Body of pancreas (tissue), 4 donors: Measurements from ENCODE around the gene DPH2. TPM values are rescaled to one million over a fixed set of nuclear protein-coding genes. Genes with fewer than 3 reads are reported as not detected.

Source experiments
- ATAC-seq: fragments of 150-250 bp; one replicate; pipeline ENCODE4 v1.9.1; 2016
- DNase-seq, 4 donors: peaks; one replicate each; pipeline ENCODE4 v3.0.0-alpha.2; 2019
- H3K27ac ChIP-seq, 4 donors: fragments of 200-600 bp; sonication (generic); 1 replicate in 3 of 4; 2 replicates in 1 of 4; pipeline versions ENCODE4 v1.5.1 to v1.6.1; 2016 to 2019; ENCODE audit warnings: mild to moderate bottlenecking in 1 of 4, mixed read lengths in 1 of 4, moderate library complexity in 1 of 4
- H3K27me3 ChIP-seq, 2 donors: fragments of 200-600 bp; sonication (generic); one replicate each; pipeline ENCODE4 v1.6.0; 2016; ENCODE audit warnings: mild to moderate bottlenecking in 1 of 2
- H3K36me3 ChIP-seq, 2 donors: fragments of 200-600 bp; sonication (generic); replicated peaks in 1 of 2; 2 replicates each; pipeline ENCODE4 v1.5.1; 2016; ENCODE audit warnings: low read depth in 2 of 2; ENCODE audit not compliant: insufficient read depth in 1 of 2
- H3K4me1 ChIP-seq: fragments of 200-600 bp; sonication (generic); one replicate; pipeline ENCODE4 v1.6.0; 2016
- H3K4me3 ChIP-seq, 2 donors: fragments of 200-600 bp; sonication (generic); 1 replicate in 1 of 2; 2 replicates in 1 of 2; pipeline ENCODE4 v1.5.1; 2016 to 2019
- H3K9me3 ChIP-seq, 3 donors: fragments of 200-600 bp; sonication (generic); 1 replicate in 2 of 3; 2 replicates in 1 of 3; pipeline ENCODE4 v1.5.1; 2016
- CTCF ChIP-seq, 7 experiments: fragments of 450-650 bp in 4 of 7; fragments of 200-600 bp in 3 of 7; sonication (generic) in 3 of 7; IDR thresholded peaks; one replicate each; pipeline ENCODE4 v1.5.1; 2016 to 2019; ENCODE audit warnings: antibody characterized with exemption in 7 of 7
- POLR2A ChIP-seq, 3 donors: fragments of 450-650 bp; IDR thresholded peaks; one replicate each; pipeline ENCODE4 v1.6.1; 2016; ENCODE audit warnings: antibody characterized with exemption in 3 of 3, mild to moderate bottlenecking in 2 of 3
- WGBS, 2 donors: methylation state at CpG; one replicate each; pipeline ENCODE4 v1.1.5; 2017; 5-methylcytosine and 5-hydroxymethylcytosine counted together
- intact Hi-C: fragments of 100-400 bp; cut with DNase I; formaldehyde crosslinking; loops from one replicate; pipeline ENCODE4 v1.15.1; 2023
- total RNA-seq, 2 donors: library from RNA; depleted of rRNA; stranded (reverse); fragments of >200 nt; gene quantifications; one replicate each; pipeline ENCODE4 v1.1.0, GENCODE V29; 2016

Gene DPH2
- total RNA-seq, 2 donors from 2014 or later = 25.4 to 35.3 TPM

- intact Hi-C loops = no loop called here
- no peak for DNase-seq
- Histone ChIP-seq H3K4me3 (no peak overlapping the region), H3K36me3 (peaks cover 0 to 2% of the 10 kb centered on the region in 2 donors), H3K27ac (no peak overlapping the region), H3K9me3 (no peaks in the 10 kb centered on the region), H3K27me3 (no peaks in the 10 kb centered on the region), H3K4me1 (peaks cover 29% of the 10 kb centered on the region)
- 75 to 81% methylated on average over 15 of the region's 15 CpGs for WGBS, 2 donors
- no peak for TF ChIP-seq POLR2A (IDR thresholded peaks at IDR 0.05)
- no peak for TF ChIP-seq CTCF (IDR thresholded peaks at IDR 0.05)
- no peak for ATAC-seq
Measured at GRCh38 chr1:43982808-43983207, 13.0 kb downstream of the DPH2 start.

- intact Hi-C loops = no loop called here
- WGBS, 2 donors = 81 to 82% methylated on average over 12 of the region's 12 CpGs
Measured at GRCh38 chr1:43983253-43983899, 13.6 kb downstream of the DPH2 start.

GRCh38 chr1:43984855-43985254 is 15.0 kb downstream of the DPH2 start:
- H3K27ac ChIP-seq = no peak overlapping the region
- no peaks in the 10 kb centered on the region for H3K27me3 ChIP-seq
- H3K4me3 ChIP-seq = no peak overlapping the region
- WGBS, 2 donors = 90% methylated on average over 13 to 16 of the region's 16 CpGs
- intact Hi-C loops = no loop called here
- peaks cover 0 to 2% of the 10 kb centered on the region in 2 donors for H3K36me3 ChIP-seq
- ATAC-seq (no peak), DNase-seq (no peak)
- TF ChIP-seq CTCF (IDR thresholded peaks at IDR 0.05) (no peak), POLR2A (IDR thresholded peaks at IDR 0.05) (no peak)
- H3K9me3 ChIP-seq = no peaks in the 10 kb centered on the region
- H3K4me1 ChIP-seq = peaks cover 16% of the 10 kb centered on the region

More at GRCh38 chr1:43983253-43983899, 13.6 kb downstream of the DPH2 start:
- Histone ChIP-seq H3K27ac (no peak overlapping the region), H3K4me3 (no peak overlapping the region), H3K4me1 (peaks cover 23% of the 10 kb centered on the region), H3K9me3 (no peaks in the 10 kb centered on the region), H3K36me3 (peaks cover 0 to 2% of the 10 kb centered on the region in 2 donors), H3K27me3 (no peaks in the 10 kb centered on the region)
- ATAC-seq (no peak), DNase-seq (no peak)
- TF ChIP-seq CTCF (IDR thresholded peaks at IDR 0.05) (no peak), POLR2A (IDR thresholded peaks at IDR 0.05) (no peak)

- H3K36me3 ChIP-seq = peaks cover 0 to 2% of the 10 kb centered on the region in 2 donors
- H3K9me3 ChIP-seq = no peaks in the 10 kb centered on the region
- TF ChIP-seq POLR2A (IDR thresholded peaks at IDR 0.05) (no peak), CTCF (IDR thresholded peaks at IDR 0.05) (no peak)
- DNase-seq (no peak), ATAC-seq (no peak)
- H3K4me3 ChIP-seq = no peak overlapping the region
- H3K27ac ChIP-seq = no peak overlapping the region
- 50 to 61% methylated on average over 3 to 4 of the region's 4 CpGs for WGBS, 2 donors
- intact Hi-C loops = no loop called here
- H3K4me1 ChIP-seq = peaks cover 12% of the 10 kb centered on the region
- H3K27me3 ChIP-seq = no peaks in the 10 kb centered on the region
Measured at GRCh38 chr1:43985984-43986595, 16.3 kb downstream of the DPH2 start.

GRCh38 chr1:43986712-43987111 is 16.9 kb downstream of the DPH2 start:
- no peak for ATAC-seq
- Histone ChIP-seq H3K27ac (no peak overlapping the region), H3K4me1 (peaks cover 10% of the 10 kb centered on the region), H3K27me3 (no peaks in the 10 kb centered on the region), H3K4me3 (no peak overlapping the region), H3K9me3 (no peaks in the 10 kb centered on the region), H3K36me3 (peaks cover 0 to 2% of the 10 kb centered on the region in 2 donors)
- 65 to 73% methylated on average over 6 of the region's 6 CpGs for WGBS, 2 donors
- intact Hi-C loops = no loop called here
- no peak for DNase-seq
- TF ChIP-seq CTCF (IDR thresholded peaks at IDR 0.05) (no peak), POLR2A (IDR thresholded peaks at IDR 0.05) (no peak)
